ENCODE data around the gene ZDHHC14. TPM values are rescaled to one million over a fixed set of nuclear protein-coding genes. Genes with fewer than 3 reads are reported as not detected.

ZDHHC14 gene
- total and polyA plus RNA-seq, 2 of the 8 experiments (the other 6 are each of a cell fraction or from before 2014, with no cell fraction given): 2.9 to 5.3 TPM

- H3K23me2 ChIP-seq (ENCODE audit: low read depth, low read length): peaks cover 9% of the 10 kb centered on the region; the same call in 1 of the 2 replicates
- H2BK15ac ChIP-seq (ENCODE audit: low read length): no peak overlapping the region; the same call in 1 of the 2 replicates
- no peak for DNase-seq (ENCODE audit: low read depth in 1 of 2, low spot score in 2 of 2)
- H3K18ac ChIP-seq (ENCODE audit: extremely low read depth, low read length): no peak overlapping the region
- H4K5ac ChIP-seq (ENCODE audit: insufficient read length, low read depth, low read length): no peak overlapping the region
- no peaks in the 10 kb centered on the region for H3K9me3 ChIP-seq (ENCODE audit: insufficient read depth in 2 of 2, low read depth in 1 of 2, low read length in 1 of 2)
- 0 out of 2 replicates have a peak overlapping the region, but pooled peaks have one; percentile 41 for H2BK20ac ChIP-seq (ENCODE audit: low read length)
- no peaks in the 10 kb centered on the region; a peak in 1 of 8 replicates for H3K36me3 ChIP-seq (ENCODE audit: control insufficient read depth in 2 of 4, insufficient read depth in 4 of 4, low read length in 3 of 4)
- no peak overlapping the region for H3K14ac ChIP-seq (ENCODE audit: insufficient read length)
- no peak overlapping the region for H2AFZ ChIP-seq (ENCODE audit: low read length)
- peak overlapping the region; percentile 69; the same call in 1 of the 2 replicates for H2BK12ac ChIP-seq (ENCODE audit: low read depth, low read length)
- ChIA-PET CTCF (ENCODE audit: partially characterized antibody) (interaction anchor here (0.5 to 1.3 kb wide), 3 partner anchors 34 to 203 kb away, joined by 3 read pairs; no protein-coding TSS in a partner anchor), POLR2A (ENCODE audit: partially characterized antibody) (no interaction called here)
- peaks cover 0 to 6% (median 0%) of the 10 kb centered on the region in 4 experiments; a peak in 2 of 7 replicates for H3K4me1 ChIP-seq (replicated peaks in 1 of 4; ENCODE audit: control insufficient read depth in 3 of 4, insufficient read depth in 4 of 4, low read length in 3 of 4)
- no peak for FAIRE-seq
- no peak overlapping the region for H4K91ac ChIP-seq (replicated peaks; ENCODE audit: insufficient read length, low read length)
- no peak overlapping the region for H3K27ac ChIP-seq (ENCODE audit: low read depth, low read length)
- no peaks in the 10 kb centered on the region for H3K79me2 ChIP-seq (ENCODE audit: control insufficient read depth in 1 of 2, insufficient read depth in 2 of 2, low read length in 2 of 2)
- H2AK5ac ChIP-seq (ENCODE audit: low read depth, low read length): no peak overlapping the region
- no peak overlapping the region for H3K4me2 ChIP-seq (ENCODE audit: insufficient read depth in 1 of 2, low read depth in 2 of 2, low read length in 2 of 2)
- no peak overlapping the region for H3K4ac ChIP-seq (replicated peaks; ENCODE audit: insufficient read length, low read depth, low read length)
- H3K27me3 ChIP-seq (replicated peaks in 1 of 4; ENCODE audit: control insufficient read depth in 3 of 4, extremely low read depth in 1 of 4, insufficient read depth in 3 of 4, low read length in 3 of 4): no peaks in the 10 kb centered on the region
- no peak overlapping the region for H4K8ac ChIP-seq (ENCODE audit: extremely low read depth, insufficient read depth, low read length)
- H3K9ac ChIP-seq (replicated peaks in 1 of 4; ENCODE audit: extremely low read depth in 1 of 4, low read depth in 3 of 4, low read length in 3 of 4): no peak overlapping the region
- 80% methylated on average over 7 of the region's 7 CpGs; no CpG with 5 or more reads in 1 of the 2 experiments for WGBS, 2 experiments (ENCODE audit: extremely low coverage in 1 of 2, insufficient coverage in 1 of 2, insufficient read length in 1 of 2, insufficient replicate concordance in 2 of 2, low coverage in 1 of 2, low lambda C conversion rate in 2 of 2, missing lambda C conversion rate in 1 of 2)
- H2BK120ac ChIP-seq (replicated peaks; ENCODE audit: low read depth, low read length): no peak overlapping the region
- H3K23ac ChIP-seq (ENCODE audit: insufficient read length): no peak overlapping the region
- H3K4me3 ChIP-seq (ENCODE audit: extremely low read depth in 1 of 4, insufficient read depth in 2 of 4, low read depth in 3 of 4, low read length in 4 of 4): no peak overlapping the region
- peaks cover 0 to 6% of the 10 kb centered on the region in 2 experiments for H4K20me1 ChIP-seq (replicated peaks in 1 of 2; ENCODE audit: control insufficient read depth in 1 of 2, insufficient read depth in 2 of 2, low read length in 2 of 2)
- H3K56ac ChIP-seq (replicated peaks; ENCODE audit: insufficient read length, low read depth, low read length): no peak overlapping the region
- H3K79me1 ChIP-seq (ENCODE audit: low read depth, low read length): no peaks in the 10 kb centered on the region; the same call in 1 of the 2 replicates
- peak overlapping the region; percentile 37; the same call in 1 of the 2 replicates for H2BK5ac ChIP-seq (ENCODE audit: low read depth, low read length)
- TF ChIP-seq GABPA (IDR thresholded peaks at IDR 0.05; ENCODE audit: borderline replicate concordance, insufficient read depth, low read length): no peak
- no peak for TF ChIP-seq ATF2 (IDR thresholded peaks at IDR 0.05; ENCODE audit: low read length)
- TF ChIP-seq TAF1 (IDR thresholded peaks at IDR 0.05; ENCODE audit: low read depth, low read length): no peak
- TF ChIP-seq EP300 (IDR thresholded peaks at IDR 0.05; ENCODE audit: borderline replicate concordance in 1 of 2, low read depth in 2 of 2, low read length in 2 of 2): no peak
- TF ChIP-seq CTCF (IDR thresholded peaks at IDR 0.05; ENCODE audit: control extremely low read depth in 1 of 3, insufficient read depth in 1 of 3, low read depth in 1 of 3, low read length in 3 of 3): no peak
- no peak for TF ChIP-seq SP4 (IDR thresholded peaks at IDR 0.05; ENCODE audit: low read length)
- TF ChIP-seq RAD21 (IDR thresholded peaks at IDR 0.05 in 1 of 2, conservative IDR thresholded peaks at IDR 0.05 in 1 of 2; ENCODE audit: low read depth in 2 of 2, low read length in 2 of 2): no peak
- TF ChIP-seq HDAC2 (IDR thresholded peaks at IDR 0.05; ENCODE audit: borderline replicate concordance in 1 of 2, low read depth in 2 of 2, low read length in 2 of 2): no peak
These were observed 250.4 kb downstream of the ZDHHC14 start for GRCh38 chr6:157631412-157631811.
